GM08714 (cell line): Measurements from ENCODE around the gene RPIA.
"Not testable (repeated sequence)": the region's sequence is repeated elsewhere in the genome, so short reads cannot be mapped to it uniquely, and the experiment has no call there.

Experiments
- H3K4me3 ChIP-seq: fragments of 200-500 bp; sonication (Bioruptor generic); 2 replicates; pipeline ENCODE4 v1.5.1; 2014; ENCODE audit warnings: mild to moderate bottlenecking, low read length, inconsistent platforms
- ZNF274 ChIP-seq: IDR thresholded peaks from 2 replicates; pipeline ENCODE4 v1.6.1; 2012; ENCODE audit warnings: mild to moderate bottlenecking, low read depth, low read length

Gene RPIA

GRCh38 chr2:88691339-88692183, at the start of gene RPIA:
RPIA (plus strand) TSS chr2:88691673; CDS start chr2:88691699, 26 bp downstream.
- peak within 1 kb of the TSS; percentile 97 for H3K4me3 ChIP-seq
- TF ChIP-seq ZNF274 = no peak

GRCh38 chr2:88642278-88642677, 49.2 kb upstream of the RPIA start:
- no peak overlapping the region for H3K4me3 ChIP-seq
- TF ChIP-seq ZNF274 = no peak

- not testable (repeated sequence) for H3K4me3 ChIP-seq
Observed at GRCh38 chr2:88645291-88645882, 46.1 kb upstream of the RPIA start.

GRCh38 chr2:88651646-88652045, 39.8 kb upstream of the RPIA start:
- no peak overlapping the region for H3K4me3 ChIP-seq
- no peak for TF ChIP-seq ZNF274

GRCh38 chr2:88654714-88655113, 36.8 kb upstream of the RPIA start:
- TF ChIP-seq ZNF274 = no peak
- no peak overlapping the region for H3K4me3 ChIP-seq

GRCh38 chr2:88656690-88657089, 34.8 kb upstream of the RPIA start:
- H3K4me3 ChIP-seq = no peak overlapping the region
- no peak for TF ChIP-seq ZNF274

- no peak overlapping the region for H3K4me3 ChIP-seq
- no peak for TF ChIP-seq ZNF274
Observed at GRCh38 chr2:88657131-88657530, 34.3 kb upstream of the RPIA start.

GRCh38 chr2:88658326-88658725, 33.1 kb upstream of the RPIA start:
- TF ChIP-seq ZNF274 = no peak
- H3K4me3 ChIP-seq = no peak overlapping the region

GRCh38 chr2:88658881-88659537, 32.5 kb upstream of the RPIA start:
- no peak overlapping the region for H3K4me3 ChIP-seq
- no peak for TF ChIP-seq ZNF274

GRCh38 chr2:88659538-88659915, 31.9 kb upstream of the RPIA start:
- TF ChIP-seq ZNF274 = no peak
- H3K4me3 ChIP-seq = no peak overlapping the region

GRCh38 chr2:88660622-88661021, 30.9 kb upstream of the RPIA start:
- no peak for TF ChIP-seq ZNF274
- H3K4me3 ChIP-seq = no peak overlapping the region

- no peak for TF ChIP-seq ZNF274
- no peak overlapping the region for H3K4me3 ChIP-seq
Observed at GRCh38 chr2:88666576-88666975, 24.9 kb upstream of the RPIA start.

GRCh38 chr2:88667219-88667618, 24.3 kb upstream of the RPIA start:
- no peak for TF ChIP-seq ZNF274
- no peak overlapping the region for H3K4me3 ChIP-seq

GRCh38 chr2:88668862-88669261, 22.6 kb upstream of the RPIA start:
- TF ChIP-seq ZNF274 = no peak
- H3K4me3 ChIP-seq = no peak overlapping the region
